ENCODE data around the gene NLGN4X.
"Not testable (repeated sequence)": the region's sequence is repeated elsewhere in the genome, so short reads cannot be mapped to it uniquely, and the experiment has no call there.

NLGN4X gene

DNA sequence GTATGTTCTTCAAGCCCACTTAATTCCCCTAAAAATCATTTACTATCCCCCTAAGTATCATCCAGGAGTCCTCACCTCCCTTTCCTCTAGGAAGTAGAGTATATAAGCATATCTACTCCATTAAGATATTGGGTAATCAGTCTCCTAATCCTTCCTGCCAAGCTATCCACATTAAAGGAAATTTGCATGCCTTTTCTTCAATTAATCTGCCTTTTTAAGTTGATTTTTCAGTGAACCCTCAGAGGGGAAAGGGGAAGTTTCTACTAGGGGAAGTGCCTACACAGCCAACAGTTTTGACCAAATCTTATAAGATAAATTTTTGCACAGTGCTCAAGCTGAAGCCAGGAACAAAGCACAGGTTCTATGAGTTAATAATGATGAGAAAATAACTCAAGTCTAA is 222.8 kb downstream of the NLGN4X start:
- DNase-seq (ENCODE audit: low read depth in 2 of 2), result no peak

DNA sequence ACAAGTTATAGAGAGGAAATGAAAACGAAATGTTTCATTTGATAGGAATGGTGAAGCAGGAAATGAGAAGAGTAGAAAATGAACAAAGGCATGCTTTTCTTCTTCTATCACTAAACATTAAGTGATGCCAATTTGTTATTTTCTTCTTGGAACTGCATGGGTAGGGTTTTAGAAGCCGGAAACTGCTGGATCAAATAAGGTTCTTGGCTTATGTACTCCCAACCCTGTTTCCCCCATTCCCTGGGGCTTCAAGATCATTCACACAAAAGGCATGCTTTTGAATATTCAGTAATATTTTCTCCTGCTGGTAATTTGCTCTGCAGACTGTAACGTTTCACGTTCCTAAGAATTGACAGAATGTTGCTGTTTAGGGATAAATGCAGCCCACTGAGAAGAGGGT is 224.1 kb downstream of the NLGN4X start:
- no peak for DNase-seq (ENCODE audit: low read depth in 2 of 2)

DNA sequence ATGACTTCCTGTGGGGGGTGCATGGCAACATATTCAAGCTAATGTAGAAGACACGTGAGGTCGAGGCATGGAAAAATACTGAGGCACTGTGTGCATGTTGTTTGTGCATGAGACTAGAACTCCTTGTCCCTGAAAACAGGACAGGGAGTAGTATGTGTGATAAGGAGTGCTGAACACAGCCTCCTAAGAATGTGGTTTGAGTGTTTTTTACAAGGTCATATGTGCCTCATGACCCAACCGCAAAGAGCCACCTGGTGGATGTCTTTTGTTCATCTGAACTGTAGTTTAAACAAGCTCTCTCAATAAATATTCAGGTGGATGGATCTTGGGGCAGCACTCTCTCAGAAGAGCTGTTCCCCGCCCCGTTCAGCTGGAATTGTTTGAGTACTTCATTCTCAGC is 226.6 kb downstream of the NLGN4X start:
- no peak for DNase-seq (ENCODE audit: low read depth in 2 of 2)

DNA sequence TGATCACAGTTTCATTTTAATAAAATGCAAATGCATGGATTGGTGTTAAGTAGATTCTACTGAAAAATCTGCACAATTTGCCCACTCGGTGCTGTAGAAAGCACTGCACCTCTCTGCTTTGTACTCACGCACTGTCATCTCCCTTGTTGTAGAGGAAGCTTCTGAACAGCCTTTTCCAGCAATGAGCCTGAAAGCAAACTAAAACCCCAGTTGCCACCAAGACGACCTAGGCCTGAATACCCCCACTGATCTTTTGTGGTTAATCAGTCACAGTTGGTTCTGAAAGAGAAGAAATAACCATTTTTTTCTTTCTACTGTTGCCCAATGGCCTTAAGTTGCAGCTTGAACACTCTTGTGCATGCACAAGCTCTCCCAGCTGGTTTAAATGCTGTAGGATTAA is 229.8 kb downstream of the NLGN4X start:
- no peak for DNase-seq (ENCODE audit: low read depth in 2 of 2)

DNA sequence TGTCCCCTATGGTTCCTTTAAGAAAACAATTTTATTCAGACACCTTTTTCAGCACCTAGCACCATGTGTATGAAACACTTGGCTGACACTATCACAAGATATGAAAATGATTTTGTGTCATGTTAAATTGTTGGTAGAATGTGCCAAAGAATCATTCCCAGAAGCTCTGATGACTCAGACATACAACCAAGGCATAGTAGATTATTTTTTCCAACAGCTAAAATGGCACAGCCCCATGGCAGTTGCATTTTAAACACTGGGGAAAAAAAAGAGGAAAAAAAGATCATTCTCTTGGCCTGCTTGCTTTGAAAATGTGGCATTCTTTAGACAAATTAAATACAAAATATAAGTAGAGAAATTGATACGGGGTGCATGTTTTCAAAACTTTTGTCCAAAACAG is 230.2 kb downstream of the NLGN4X start:
- no peak for DNase-seq (ENCODE audit: low read depth in 2 of 2)

DNA sequence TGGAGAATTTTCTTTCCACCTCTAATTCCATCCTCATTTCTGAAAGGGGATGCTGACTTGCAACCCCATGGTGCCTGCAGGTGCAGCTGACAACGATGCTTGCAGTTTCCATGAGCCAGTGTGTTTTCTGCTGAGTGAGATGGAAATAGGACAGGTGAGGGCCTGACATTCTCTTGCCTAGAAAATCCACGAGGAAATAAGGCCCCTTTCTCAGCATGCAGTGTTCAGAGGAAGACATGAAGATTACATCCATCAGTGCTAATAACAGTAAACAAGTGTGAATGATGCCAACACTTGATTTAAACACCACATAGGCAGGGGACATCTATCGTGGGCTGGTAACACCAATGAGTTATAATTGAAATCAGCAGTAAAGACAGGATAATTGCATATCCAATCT is 237.3 kb downstream of the NLGN4X start:
- no peak for DNase-seq (ENCODE audit: low read depth in 2 of 2)

DNA sequence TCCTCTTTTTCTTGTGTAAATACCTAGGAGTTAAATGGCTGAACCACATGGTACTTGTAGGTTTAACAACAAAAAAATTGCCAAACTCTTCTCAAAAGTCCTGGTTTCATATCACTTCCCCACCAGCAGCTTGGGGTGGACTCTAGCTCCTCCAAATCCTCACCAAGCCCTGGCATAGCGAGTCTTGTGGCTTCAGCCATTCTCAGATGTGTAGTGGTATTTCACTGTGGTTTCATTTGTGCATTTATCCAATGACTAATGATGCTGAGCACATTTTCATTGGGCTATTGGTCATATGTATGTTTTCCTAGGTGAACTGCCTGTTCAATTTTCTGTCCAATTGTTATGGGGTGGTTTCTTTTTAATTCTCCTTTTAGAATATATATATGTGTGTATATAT is 249.3 kb downstream of the NLGN4X start:
- DNase-seq (ENCODE audit: low read depth in 2 of 2), result no peak

DNA sequence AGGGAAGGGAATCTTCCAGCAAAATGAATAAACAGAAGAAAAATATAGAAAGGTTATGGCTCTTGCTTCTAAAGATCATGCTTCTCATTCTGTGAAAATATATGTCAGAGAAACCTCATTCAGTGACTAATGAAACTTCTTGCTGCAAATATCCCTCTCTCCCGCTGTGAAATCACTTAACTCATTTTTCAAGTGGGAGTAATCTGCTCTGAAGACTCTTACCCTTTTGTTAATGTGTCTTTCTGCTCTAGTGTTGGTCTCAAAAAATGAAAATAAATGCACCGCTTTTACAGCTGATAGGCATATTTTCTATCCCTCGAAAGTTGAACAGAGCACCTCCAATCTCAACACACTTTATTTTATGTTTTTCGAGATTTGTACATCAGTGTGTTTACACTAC is 252.3 kb downstream of the NLGN4X start:
- DNase-seq (ENCODE audit: low read depth in 2 of 2), result no peak

DNA sequence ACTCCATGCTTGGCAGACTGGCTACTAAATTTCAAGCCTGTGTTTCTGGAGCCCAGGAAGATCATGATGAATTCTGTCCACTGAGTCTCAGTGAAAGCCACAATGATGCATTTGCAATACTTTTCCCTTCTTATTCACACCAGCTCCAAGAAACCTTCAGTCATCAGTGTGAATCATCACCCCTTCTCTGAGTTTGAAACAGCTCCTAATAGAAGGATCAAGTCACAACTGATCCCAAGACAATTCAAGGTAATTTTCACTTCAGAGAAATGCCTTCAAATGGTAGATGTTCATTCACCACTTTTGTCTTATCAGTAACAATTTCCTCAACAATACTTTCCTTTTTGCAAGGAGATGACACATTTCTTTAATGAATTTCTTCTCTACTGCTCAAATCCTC is 257.4 kb downstream of the NLGN4X start:
- DNase-seq (ENCODE audit: low read depth in 2 of 2), result no peak

DNA sequence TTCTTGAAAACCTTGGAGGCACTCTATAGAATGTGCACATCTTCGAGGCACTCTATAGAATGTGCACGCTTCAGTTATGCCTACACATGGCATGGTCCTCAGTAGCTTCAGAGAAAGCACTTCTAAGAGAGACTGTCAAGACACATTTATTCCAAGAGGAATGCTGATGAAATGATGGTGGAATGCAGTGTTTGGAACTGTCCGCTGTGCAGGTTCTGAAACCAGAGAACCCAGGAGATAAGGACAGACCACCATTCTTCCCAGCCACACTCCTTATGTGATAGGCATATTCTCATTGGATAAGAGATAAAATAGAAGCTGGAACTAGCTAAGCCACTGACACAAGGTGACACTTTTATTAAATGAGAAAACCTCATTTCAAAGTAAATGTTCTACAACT is 263.3 kb downstream of the NLGN4X start:
- no peak for DNase-seq (ENCODE audit: low read depth in 2 of 2)

DNA sequence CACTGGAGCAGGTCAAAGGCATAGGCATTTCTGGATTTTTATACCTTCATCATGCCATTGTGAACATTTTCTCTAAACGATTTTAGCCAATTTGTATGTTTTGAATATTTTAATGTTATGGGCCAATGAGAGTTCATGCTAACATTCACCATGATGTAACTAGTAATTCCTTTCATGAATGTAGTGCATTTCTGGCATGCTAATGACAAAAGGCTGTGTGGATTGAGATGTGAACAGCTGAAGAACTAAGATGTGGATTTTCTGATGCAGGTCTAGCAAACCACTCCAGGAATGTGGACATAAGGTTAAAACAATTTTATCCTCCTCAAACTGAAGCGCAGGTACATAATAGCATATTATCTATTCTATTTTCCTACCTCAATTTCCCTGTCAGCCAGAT is 269.4 kb downstream of the NLGN4X start:
- no peak for DNase-seq (ENCODE audit: low read depth in 2 of 2)

DNA sequence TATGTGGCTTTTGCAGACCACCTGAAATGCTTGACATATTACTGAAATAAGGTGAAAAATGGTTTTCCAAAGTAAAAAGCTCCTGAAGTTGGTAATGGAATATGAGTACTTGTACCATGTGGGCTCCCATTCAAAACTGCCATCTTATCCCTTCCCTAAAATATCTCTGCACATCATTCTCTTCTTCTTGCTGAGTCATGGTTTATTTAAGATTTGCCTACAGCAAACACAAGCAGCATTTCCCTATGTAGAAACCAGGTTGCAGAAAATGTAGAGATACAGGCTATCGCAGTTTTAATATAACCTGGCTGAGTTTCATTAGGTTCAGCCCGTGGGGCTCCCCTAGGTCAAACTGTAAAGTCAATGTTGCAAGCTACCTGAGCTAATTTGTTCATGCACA is 270.1 kb downstream of the NLGN4X start:
- no peak for DNase-seq (ENCODE audit: low read depth in 2 of 2)

DNA sequence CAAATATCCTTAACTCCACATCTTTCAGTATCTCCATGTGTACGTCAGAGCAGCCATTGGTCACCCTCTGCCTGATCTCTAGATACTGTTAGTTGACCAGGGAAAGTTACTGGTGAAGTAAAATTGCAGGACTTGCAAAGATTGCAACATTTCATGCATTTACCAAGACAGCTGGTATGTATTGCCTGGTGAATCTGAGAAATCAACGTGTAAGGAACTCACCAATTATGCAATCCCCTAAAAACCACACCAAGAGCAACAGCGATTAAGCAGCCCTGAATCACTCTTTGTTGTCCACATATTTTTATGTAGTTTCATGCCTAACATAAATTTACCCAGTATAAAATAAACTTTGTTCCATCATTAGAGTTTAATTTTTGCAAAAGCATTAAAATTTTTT is 271.2 kb downstream of the NLGN4X start:
- peak; percentile 39 to 46 for DNase-seq (ENCODE audit: low read depth in 2 of 2)

DNA sequence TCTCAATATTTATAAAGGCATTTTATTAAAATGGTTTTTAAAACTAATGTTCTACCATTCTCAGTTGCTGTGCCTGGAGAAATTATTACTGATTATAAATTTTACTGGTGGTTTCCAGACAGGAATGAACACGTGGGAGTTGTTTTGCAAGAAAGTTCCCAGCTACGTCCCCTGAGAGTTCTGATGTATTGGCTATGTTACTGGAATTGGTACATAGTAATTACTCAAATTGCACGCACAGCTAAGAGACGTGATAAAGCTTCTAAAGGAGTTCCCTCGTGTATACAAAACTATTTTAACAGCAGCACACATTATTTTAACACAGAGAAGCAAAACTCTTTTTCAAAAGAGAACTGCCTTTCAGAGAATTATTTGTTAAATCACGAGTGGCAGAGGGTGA is 292.2 kb downstream of the NLGN4X start:
- peak; percentile 49 to 54 for DNase-seq (ENCODE audit: low read depth in 2 of 2)

DNA sequence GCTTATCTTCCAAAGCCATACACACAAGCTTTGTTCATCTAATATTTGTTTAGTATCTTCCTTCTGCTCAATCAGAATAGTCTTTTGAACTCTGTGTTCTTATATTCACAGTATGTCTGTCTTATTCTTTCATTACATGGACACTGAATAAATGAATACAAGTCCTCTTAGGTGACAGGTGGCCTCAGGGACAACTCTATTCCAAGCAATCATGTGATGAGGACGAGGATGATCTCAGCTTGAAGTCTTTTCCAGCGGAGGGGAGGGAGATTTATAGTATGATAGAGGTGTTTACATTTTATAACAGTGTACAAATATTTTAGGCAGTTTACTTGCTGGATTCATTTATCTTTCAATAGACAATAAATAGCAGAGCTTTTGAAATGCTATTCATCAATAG is 300.4 kb downstream of the NLGN4X start:
- no peak for DNase-seq (ENCODE audit: low read depth in 2 of 2)

DNA sequence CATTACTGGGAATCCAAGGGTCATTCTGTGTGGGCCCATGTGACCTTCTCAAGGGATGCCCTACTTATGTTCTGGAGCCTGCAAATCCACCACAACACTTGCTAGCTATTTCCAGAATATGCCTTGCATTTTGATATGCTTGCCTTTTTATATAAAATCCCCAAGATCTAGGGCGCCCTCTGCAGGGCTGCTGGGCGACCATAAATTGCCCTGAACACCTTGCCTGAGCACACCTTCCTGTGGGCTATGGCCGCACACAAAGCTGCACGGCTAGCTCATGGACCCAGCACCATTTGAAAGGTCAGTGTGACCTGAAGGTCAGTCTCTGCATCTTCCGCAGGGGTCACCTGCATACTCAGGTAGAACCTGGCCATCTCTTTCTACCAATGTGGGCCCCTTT is 311.7 kb downstream of the NLGN4X start:
- DNase-seq (ENCODE audit: low read depth in 2 of 2), result no peak

DNA sequence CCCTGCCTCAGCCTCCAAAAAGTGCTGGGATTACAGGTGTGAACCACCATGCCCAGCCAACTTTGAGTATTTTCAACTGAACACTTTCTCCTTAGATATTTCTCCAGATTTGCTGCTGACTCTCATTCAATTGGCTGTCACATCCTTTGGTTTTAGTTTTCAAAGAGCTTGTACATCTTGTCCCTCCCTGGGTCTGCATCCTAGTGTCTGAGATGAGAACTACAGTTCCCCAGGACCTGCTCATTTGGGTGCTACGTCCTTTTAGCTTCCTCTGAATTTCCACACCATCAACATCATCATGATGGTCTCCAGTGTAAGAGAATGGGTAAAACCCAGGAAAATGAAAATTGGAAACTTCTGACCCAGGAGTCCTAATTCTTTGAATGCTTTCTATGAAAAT is 312.9 kb downstream of the NLGN4X start:
- DNase-seq (ENCODE audit: low read depth in 2 of 2), result no peak

DNA sequence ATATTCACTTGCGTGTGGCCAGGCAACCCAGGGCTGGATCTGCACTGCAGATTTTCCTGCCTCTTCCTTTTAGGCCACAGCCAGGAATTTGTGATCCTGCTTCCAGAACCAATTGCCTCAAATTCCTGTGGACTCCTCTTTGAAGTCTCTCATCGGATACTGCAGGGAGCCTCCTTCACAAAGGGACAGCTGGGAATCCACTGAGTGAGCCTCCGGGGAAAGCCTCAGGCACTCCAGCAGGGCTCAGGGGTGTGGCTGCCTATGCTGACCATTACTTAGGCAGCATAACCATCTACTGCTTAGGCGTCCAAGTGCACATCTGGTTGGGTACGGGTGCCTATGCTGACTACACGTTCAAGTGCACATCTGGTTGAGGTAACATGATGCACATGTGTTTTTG is 321.5 kb downstream of the NLGN4X start:
- no peak for DNase-seq (ENCODE audit: low read depth in 2 of 2)

DNA sequence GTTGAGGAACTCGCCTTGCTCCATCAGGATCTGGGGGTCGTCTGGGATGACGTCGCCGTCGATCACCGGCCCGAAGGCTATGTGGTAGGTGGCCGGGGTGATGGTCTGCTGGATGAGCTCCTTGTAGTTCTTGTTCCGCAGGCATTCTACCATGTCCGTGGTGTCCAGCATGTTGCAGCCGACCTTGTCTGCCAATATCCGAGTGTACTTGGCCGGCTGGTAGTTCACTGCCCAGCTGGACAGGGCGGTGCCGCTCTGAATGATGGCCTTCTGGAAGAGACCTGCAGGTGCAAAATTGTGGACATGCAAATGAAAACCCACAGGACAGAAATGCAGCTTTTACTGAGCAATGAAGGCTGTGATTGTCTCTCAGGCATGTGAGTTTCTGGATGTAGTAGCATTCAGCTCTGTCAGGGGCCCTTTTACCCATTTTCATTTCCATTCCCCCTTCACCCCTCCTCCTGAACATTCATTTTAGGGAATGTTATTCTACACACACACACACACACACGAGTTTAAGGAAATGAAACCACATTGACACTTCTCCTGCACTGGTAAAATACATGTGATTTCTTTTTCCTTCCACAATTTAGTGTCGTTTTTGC is 325.0 kb downstream of the NLGN4X start:
- not testable (repeated sequence) for DNase-seq (ENCODE audit: low read depth in 2 of 2)

DNA sequence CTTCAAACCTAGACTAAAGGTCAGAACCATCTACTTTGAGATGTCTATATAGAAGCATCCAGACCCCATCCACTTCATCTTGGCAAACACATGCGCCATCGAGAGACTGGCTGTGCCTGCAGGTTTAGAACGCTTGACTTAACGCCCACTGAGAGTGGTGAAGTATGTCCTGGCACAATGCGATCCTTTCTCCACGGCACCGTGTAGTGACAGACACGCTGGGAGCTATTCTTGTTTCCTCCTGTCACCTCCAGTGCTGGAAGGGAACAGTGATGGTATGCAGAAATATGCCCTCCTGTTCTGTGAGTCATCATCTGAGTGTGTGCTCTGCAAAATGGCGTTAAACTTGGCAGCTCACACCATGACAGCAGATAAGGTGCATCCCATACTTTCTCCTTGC is 330.2 kb downstream of the NLGN4X start:
- no peak for DNase-seq (ENCODE audit: low read depth in 2 of 2)

DNA sequence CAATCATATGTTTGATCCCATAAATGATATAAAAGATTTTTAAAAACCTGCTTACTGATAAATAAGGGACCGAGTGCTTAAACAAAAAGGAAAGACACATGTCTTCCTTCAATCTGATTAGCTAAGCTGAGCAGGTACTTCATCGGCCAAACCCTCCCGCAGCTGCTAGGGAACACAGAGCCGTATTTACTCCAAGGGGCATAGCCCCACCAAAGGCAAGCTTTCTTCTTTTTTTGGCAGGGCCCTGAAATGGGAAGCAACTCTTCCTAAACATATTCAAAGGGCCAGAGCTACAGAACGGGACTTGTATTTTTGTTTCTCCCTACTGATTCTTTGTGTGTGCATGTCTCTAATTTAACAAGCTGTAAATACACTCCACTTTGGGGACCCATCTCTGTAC is 337.3 kb downstream of the NLGN4X start:
- no peak for DNase-seq (ENCODE audit: low read depth in 2 of 2)

DNA sequence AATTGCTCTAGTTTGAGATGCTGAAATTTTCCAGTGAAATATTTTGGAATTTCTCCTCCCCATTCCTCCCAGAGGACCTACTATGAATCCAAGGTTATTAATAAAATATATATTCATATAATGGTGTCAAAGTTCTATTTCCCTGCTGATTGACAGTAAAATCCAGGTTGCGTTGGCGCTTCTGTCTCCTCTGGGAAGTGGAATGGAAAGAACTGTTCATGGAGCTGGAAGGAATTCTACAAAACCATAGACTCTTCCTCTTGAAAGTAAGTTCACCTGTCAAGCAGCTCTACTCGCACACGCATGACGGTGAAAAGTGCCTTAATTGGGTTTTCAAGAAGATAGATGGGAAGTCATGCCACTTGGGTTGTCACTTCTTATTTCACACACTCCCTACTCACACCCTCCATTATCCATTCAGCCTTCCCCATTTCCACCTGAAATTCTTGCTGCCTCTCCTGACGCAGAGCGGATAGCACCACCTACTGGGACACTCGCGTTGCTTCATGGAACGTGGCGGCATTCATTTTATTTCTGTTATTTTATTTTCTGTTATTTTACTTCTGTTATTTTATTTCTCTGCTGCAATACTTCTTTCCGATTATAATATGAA is 351.6 kb downstream of the NLGN4X start:
- peak in 1 of 2 experiments; percentile 0 for DNase-seq (ENCODE audit: low read depth in 2 of 2)

DNA sequence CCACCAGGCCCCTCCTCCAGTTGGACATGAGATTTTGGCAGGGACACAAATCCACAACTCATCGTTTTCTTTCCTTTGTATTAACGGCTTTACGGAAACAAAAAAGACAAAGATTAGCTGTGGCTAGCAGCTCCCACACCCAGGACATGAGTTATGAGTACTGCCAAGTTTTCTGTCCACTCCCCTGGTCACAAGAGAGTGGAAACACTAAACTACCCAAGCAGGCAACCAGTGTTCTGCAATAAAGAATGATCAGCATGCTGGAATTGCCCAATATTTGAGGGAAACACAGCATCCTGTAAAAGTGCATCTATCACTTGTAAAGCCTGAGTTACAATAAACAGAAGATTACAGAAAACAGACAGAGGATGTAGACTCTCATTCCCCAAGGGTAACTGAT is 358.4 kb downstream of the NLGN4X start:
- peak in 1 of 2 experiments; percentile 0 for DNase-seq (ENCODE audit: low read depth in 2 of 2)

DNA sequence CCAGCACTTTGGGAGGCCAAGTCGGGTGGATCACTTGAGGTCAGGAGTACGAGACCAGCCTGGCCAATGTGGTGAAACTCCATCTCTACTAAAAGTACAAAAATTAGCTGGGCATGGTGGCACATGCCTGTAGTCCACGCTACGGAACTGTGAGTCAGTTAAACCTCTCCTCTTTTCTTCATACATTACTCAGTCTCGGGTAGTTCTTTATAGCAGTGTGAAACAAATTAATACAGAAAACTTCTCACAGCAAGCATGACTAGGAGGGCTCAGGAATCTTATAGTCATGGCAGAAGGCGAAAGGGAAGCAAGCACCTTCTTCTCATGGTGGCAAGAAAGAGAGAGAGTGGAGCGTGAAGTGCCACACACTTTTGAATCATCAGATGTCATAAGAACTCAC is 358.9 kb downstream of the NLGN4X start:
- no peak for DNase-seq (ENCODE audit: low read depth in 2 of 2)

Data from fibroblast of skin of left quadriceps (primary cell).